SHP77 treated with DMSO at 0.1 percent for 48 hours (cell line): ENCODE data around the gene ELF3.
"Not testable (repeated sequence)": the region's sequence is repeated elsewhere in the genome, so short reads cannot be mapped to it uniquely, and the experiment has no call there.

Experiments used
- DNase-seq: peaks from one replicate; lab custom pipeline; 2025; lab: John Stamatoyannopoulos, UW

ELF3 gene

GRCh38 chr1:202034683-202035462, 24.5 kb downstream of the ELF3 start:
- peak; percentile 85 for DNase-seq

GRCh38 chr1:202036595-202037387, 26.4 kb downstream of the ELF3 start:
- DNase-seq = no peak

DNA sequence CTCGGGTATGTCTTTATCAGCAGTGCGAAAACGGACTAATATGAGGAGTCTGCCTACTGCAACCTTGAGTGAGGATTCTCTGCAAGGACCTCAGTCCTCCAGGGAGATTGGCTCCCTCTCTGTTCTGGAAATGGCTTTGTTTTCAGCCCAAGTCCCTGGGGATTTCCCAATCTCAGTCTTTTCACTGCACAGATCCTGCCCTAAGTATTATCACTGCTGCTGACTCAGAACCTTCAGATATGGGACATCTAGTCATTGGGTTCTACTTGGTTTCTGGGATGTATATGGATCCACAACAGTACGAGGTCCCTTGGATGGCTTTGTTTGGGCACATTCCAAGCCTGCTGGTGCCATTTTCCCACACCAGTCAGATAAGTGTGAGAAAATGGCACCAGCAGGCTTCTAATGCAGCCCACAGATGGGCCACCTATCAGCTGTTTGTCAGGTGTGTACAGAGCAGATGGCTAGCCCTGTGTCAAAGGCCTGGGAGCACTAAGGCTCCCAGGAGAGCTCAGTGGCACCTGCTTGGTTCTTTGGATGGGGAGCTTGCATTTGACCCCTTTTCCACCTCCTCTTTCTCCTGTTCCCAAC, 27.4 kb downstream of the ELF3 start:
- no peak for DNase-seq

DNA sequence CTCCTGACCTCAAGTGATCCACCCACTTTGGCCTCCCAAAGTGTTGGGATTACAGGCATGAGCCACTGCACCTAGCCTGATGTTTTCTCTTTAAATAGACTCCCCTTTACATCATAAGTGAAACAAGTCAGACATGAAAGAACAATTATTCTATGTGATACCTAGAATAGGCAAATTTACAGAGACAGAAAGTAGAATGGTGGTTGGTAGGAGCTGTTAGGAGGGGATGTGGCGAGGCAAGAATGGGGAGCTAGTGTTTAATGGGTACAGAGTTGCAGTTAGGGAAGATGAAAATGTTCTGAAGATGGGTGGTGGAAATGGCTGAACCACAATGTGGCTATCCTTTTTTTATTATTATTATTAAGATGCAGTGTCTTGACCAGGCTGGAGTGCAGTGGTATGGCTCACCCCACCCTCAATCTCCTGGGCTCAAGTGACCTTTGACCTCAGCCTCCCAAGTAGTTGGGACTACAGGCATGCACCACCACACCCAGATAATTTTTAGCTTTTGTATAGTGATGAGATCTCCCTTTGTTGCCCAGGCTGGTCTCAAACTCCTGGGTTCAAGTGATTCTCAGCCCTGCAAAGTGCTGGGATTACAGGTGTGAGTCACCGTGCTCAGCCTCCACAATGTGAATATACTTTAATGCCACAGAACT, 28.4 kb downstream of the ELF3 start:
- no peak for DNase-seq

- no peak for DNase-seq
Measured at GRCh38 chr1:202045705-202046104, 35.3 kb downstream of the ELF3 start.

DNA sequence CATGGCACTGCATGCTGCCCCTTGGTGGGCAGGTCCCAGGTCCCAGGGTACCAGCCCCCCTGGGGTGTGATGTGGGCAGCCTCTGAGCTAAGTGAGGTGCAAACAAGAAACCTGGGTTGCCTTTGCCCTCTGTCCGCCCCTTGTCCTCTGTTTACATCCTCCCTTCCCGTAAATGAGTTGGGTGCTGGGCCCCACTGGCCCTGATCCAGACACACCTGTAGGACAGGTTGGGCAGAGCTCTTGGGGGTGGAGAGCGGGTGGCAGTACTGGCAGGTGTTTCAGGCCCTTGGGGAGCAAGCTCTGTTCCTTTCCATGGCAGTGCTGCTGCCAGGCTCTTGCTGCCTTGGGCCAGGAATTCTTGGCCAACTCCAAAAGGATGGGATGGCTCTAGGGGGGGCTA, 35.8 kb downstream of the ELF3 start:
- DNase-seq = no peak

DNA sequence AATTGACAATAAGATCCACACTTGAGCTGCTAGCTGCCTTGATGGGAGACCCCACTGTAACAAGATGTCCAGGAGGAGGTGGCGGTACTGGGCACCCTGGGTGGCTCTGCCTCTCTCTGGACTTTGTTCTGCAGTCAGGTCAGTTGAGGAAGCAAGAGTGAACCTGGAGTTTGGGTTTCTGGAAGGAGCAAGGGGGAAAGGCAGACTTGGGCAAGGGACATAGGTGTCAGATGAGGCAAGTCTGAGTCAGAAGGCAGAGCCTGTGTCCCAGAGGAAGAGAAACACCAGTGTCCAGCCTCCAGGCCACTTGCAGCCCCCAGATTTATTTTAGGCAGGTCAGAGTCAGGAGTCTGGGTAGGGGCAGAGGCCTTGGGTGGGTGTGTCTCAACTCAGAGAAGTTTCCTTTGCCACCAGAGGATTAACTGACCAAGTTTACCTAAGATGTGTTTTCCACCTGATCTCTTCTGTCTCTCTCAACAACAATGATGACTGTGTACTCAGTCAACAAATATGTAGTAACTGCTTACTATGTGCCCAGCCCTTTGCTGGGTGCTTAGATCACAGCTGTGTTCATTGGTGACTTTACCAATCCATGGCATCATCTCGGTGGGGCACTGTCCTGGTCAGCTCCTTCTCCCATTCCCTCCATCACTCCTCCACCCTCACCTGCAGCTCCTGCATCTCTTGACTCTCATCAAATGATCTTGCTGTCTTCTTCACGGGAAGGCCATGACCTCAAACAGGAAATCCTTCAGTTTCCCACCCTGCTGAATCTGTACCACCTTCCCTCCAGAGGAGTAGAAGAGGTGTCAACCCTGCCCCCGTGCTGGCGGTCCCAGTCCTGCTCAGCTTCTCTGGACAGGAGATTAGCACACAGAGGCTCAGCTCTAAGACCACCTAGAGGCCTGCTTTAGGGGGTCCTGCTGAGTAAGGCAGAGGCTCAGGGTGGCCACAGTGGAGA, 36.6 kb downstream of the ELF3 start:
- DNase-seq = no peak

- no peak for DNase-seq
Measured at GRCh38 chr1:202047977-202048376, 37.6 kb downstream of the ELF3 start.

GRCh38 chr1:202049129-202049528, 38.7 kb downstream of the ELF3 start:
- DNase-seq = no peak

DNA sequence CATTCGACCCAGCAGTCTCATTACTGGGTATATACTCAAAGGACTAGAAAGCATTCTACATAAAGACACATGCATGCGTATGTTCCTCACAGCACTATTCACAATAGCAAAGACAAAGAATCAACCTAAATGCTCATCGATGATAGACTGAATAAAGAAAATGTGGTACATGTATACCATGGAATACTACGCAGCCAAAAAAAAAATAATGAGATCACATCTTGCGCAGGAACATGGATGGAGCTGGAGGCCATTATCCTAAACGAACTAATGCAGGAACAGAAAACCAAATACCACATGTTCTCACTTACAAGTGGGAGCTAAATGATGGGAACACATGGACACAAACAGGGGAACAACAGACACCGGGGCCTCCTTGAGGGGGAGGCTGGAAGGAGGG, 43.7 kb downstream of the ELF3 start:
- DNase-seq = no peak

DNA sequence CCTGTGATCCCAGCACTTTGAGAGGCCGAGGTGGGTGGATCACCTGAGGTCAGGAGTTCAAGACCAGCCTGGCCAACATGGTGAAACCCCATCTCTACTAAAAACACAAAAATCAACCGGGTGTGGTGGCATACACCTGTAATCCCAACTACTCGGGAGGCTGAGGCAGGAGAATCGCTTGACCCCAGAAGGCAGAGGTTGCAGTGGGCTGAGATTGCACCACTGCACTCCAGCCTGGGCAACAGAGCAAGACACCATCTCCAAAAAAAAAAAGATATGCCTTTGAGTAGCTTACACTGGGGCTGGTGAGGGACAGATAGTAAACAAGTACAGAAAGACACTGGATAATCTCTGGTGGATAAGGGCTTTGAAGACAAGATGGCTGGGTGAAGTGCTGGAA, 44.3 kb downstream of the ELF3 start:
- DNase-seq = not testable (repeated sequence)

- DNase-seq = peak; percentile 95
Measured at GRCh38 chr1:202056644-202057334, 46.4 kb downstream of the ELF3 start.

- not testable (repeated sequence) for DNase-seq
Measured at GRCh38 chr1:202057335-202057704, 46.9 kb downstream of the ELF3 start.

- no peak for DNase-seq
Measured at GRCh38 chr1:202058001-202058908, 47.9 kb downstream of the ELF3 start.

DNA sequence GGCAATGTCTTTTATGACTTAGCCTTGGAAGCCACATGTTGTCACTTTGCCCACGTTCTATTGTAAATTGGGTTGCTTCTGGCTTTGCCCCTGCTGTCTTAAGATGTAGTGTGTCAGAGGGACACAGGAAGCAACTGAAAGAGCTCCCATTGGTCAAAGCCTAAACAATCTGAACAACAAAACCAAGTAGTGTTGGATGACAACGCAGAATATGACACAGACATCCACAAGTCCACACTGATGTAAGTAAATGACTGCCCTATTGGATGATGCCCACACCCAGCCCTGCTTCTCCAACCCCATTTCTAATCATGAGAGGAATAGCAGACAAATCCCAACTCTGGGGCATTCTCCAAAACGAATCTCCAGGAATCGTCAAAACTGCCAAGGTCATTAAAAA, 50.7 kb downstream of the ELF3 start:
- no peak for DNase-seq

GRCh38 chr1:202061787-202062186, 51.4 kb downstream of the ELF3 start:
- not testable (repeated sequence) for DNase-seq

DNA sequence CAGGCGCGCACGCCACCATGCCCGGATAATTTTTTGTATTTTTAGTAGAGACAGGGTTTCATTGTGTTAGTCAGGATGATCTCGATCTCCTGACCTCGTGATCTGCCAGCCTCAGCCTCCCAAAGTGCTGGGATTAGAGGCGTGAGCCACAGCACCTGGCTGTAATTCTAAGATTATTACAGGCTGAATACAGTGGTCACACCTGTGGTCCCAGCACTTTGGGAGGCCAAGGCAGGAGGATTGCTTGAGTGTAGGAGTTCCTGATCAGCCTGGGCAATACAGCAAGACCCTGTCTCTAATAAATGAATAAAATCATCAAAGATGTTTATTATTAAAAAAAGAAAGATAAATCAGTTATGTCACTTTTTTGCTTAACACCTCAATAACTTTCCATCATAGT, 52.2 kb downstream of the ELF3 start:
- not testable (repeated sequence) for DNase-seq

DNA sequence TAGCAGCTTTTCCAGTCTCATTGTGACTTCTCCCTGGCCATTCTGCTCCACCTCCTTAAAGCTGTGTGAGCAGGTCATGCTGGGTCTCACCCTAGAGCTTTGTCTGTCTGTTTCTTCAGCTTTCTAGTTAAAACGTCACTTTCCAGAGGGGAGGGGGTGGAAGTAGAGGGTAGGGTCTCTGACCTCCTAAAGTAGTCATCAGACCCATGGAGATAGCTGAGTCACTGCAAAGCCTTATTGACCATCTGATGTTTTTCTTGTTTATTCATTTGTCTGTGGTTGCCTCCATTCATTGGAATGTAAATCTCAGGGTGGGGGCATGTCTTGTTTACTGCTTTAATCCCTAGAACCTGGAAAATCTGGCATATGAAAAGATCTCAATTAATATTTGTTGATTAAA, 52.7 kb downstream of the ELF3 start:
- DNase-seq = no peak

- DNase-seq = not testable (repeated sequence)
Measured at GRCh38 chr1:202064889-202065312, 54.5 kb downstream of the ELF3 start.
